ENCODE results near the gene GPC5. TPM values are rescaled to one million over a fixed set of nuclear protein-coding genes. Genes with fewer than 3 reads are reported as not detected.

GPC5 gene
- total and polyA plus RNA-seq, 2 of the 8 experiments (the other 6 are each of a cell fraction or from before 2014, with no cell fraction given): 0.20 to 0.39 TPM

- Histone ChIP-seq H3K36me3 (ENCODE audit: control insufficient read depth in 2 of 4, insufficient read depth in 4 of 4, low read length in 3 of 4) (no peaks in the 10 kb centered on the region), H3K14ac (ENCODE audit: insufficient read length) (no peak overlapping the region), H2AFZ (ENCODE audit: low read length) (peak overlapping the region; percentile 34; the same call in 1 of the 2 replicates), H3K56ac (replicated peaks; ENCODE audit: insufficient read length, low read depth, low read length) (no peak overlapping the region), H3K23ac (ENCODE audit: insufficient read length) (no peak overlapping the region), H3K79me2 (ENCODE audit: control insufficient read depth in 1 of 2, insufficient read depth in 2 of 2, low read length in 2 of 2) (no peaks in the 10 kb centered on the region), H2BK5ac (ENCODE audit: low read depth, low read length) (no peak overlapping the region), H3K18ac (ENCODE audit: extremely low read depth, low read length) (no peak overlapping the region), H3K27me3 (replicated peaks in 1 of 4; ENCODE audit: control insufficient read depth in 3 of 4, extremely low read depth in 1 of 4, insufficient read depth in 3 of 4, low read length in 3 of 4) (no peaks in the 10 kb centered on the region), H4K91ac (replicated peaks; ENCODE audit: insufficient read length, low read length) (no peak overlapping the region), H3K4me2 (ENCODE audit: insufficient read depth in 1 of 2, low read depth in 2 of 2, low read length in 2 of 2) (no peak overlapping the region), H3K27ac (ENCODE audit: low read depth, low read length) (no peak overlapping the region), H3K4ac (replicated peaks; ENCODE audit: insufficient read length, low read depth, low read length) (no peak overlapping the region), H4K8ac (ENCODE audit: extremely low read depth, insufficient read depth, low read length) (no peak overlapping the region), H3K9me3 (ENCODE audit: insufficient read depth in 2 of 2, low read depth in 1 of 2, low read length in 1 of 2) (no peaks in the 10 kb centered on the region; a peak in 1 of 4 replicates), H4K20me1 (replicated peaks in 1 of 2; ENCODE audit: control insufficient read depth in 1 of 2, insufficient read depth in 2 of 2, low read length in 2 of 2) (no peaks in the 10 kb centered on the region), H3K23me2 (ENCODE audit: low read depth, low read length) (no peaks in the 10 kb centered on the region), H2BK120ac (replicated peaks; ENCODE audit: low read depth, low read length) (no peak overlapping the region), H3K4me3 (ENCODE audit: extremely low read depth in 1 of 4, insufficient read depth in 2 of 4, low read depth in 3 of 4, low read length in 4 of 4) (no peak overlapping the region), H2AK5ac (ENCODE audit: low read depth, low read length) (no peak overlapping the region), H2BK15ac (ENCODE audit: low read length) (no peak overlapping the region), H4K5ac (ENCODE audit: insufficient read length, low read depth, low read length) (no peak overlapping the region), H2BK20ac (ENCODE audit: low read length) (no peak overlapping the region), H3K9ac (replicated peaks in 1 of 4; ENCODE audit: extremely low read depth in 1 of 4, low read depth in 3 of 4, low read length in 3 of 4) (no peak overlapping the region), H3K79me1 (ENCODE audit: low read depth, low read length) (no peaks in the 10 kb centered on the region), H2BK12ac (ENCODE audit: low read depth, low read length) (no peak overlapping the region), H3K4me1 (replicated peaks in 1 of 4; ENCODE audit: control insufficient read depth in 3 of 4, insufficient read depth in 4 of 4, low read length in 3 of 4) (no peaks in the 10 kb centered on the region)
- DNase-seq (ENCODE audit: low read depth in 1 of 2, low spot score in 2 of 2) (no peak), FAIRE-seq (no peak)
- WGBS, 2 experiments (ENCODE audit: extremely low coverage in 1 of 2, insufficient coverage in 1 of 2, insufficient read length in 1 of 2, insufficient replicate concordance in 2 of 2, low coverage in 1 of 2, low lambda C conversion rate in 2 of 2, missing lambda C conversion rate in 1 of 2): 92% methylated on average over 2 of the region's 2 CpGs; no CpG with 5 or more reads in 1 of the 2 experiments
- no peak for TF ChIP-seq RBBP5 (IDR thresholded peaks at IDR 0.05; ENCODE audit: borderline replicate concordance, low read depth, low read length)
- no peak for TF ChIP-seq BCL11A (IDR thresholded peaks at IDR 0.05; ENCODE audit: low read depth in 2 of 2, low read length in 2 of 2)
- no peak for TF ChIP-seq RNF2 (IDR thresholded peaks at IDR 0.05; ENCODE audit: borderline replicate concordance, low read depth, low read length, missing control alignments, poor library complexity, severe bottlenecking)
- POLR2A ChIA-PET (ENCODE audit: partially characterized antibody): no interaction called here
- CTCF ChIA-PET (ENCODE audit: partially characterized antibody): interaction anchor here (0.6 to 1.4 kb wide), 5 partner anchors 10 to 106 kb away, joined by 3 to 6 read pairs (median 4); no protein-coding TSS in a partner anchor
Observed at GRCh38 chr13:91740756-91741155, 342.3 kb downstream of the GPC5 start.

Data from H1 (cell line).